H9 (cell line): Measurements from ENCODE around the gene MARCHF3. TPM values are rescaled to one million over a fixed set of nuclear protein-coding genes. Genes with fewer than 3 reads are reported as not detected.

Source experiments
- DNase-seq: peaks from one replicate; pipeline ENCODE4 v3.0.0-alpha.2; 2017
- H2AFZ ChIP-seq: one replicate; pipeline ENCODE4 v1.6.1; 2013; ENCODE audit warnings: mild to moderate bottlenecking, low read length, control low read depth, moderate library complexity
- H2AK5ac ChIP-seq: 2 replicates; pipeline ENCODE4 v1.6.1; 2013; ENCODE audit warnings: low read length, control low read depth, mixed read lengths; ENCODE audit not compliant: insufficient read length
- H2BK120ac ChIP-seq: one replicate; pipeline ENCODE4 v1.6.1; 2013; ENCODE audit warnings: low read depth, mild to moderate bottlenecking, low read length, control low read depth, inconsistent platforms; ENCODE audit not compliant: poor library complexity, severe bottlenecking
- H2BK12ac ChIP-seq: 2 replicates; pipeline ENCODE4 v1.6.1; 2013; ENCODE audit warnings: low read length, control low read depth, mixed read lengths, low read depth; ENCODE audit not compliant: insufficient read length
- H2BK15ac ChIP-seq: 2 replicates; pipeline ENCODE4 v1.6.1; 2013; ENCODE audit warnings: low read depth, low read length, control low read depth
- H2BK20ac ChIP-seq: one replicate; pipeline ENCODE4 v1.6.1; 2013; ENCODE audit warnings: low read depth, mild to moderate bottlenecking, low read length, control low read depth, inconsistent platforms; ENCODE audit not compliant: poor library complexity, severe bottlenecking
- H2BK5ac ChIP-seq: 2 replicates; pipeline ENCODE4 v1.6.1; 2013; ENCODE audit warnings: low read length, control low read depth, mixed read lengths; ENCODE audit not compliant: insufficient read length
- H3K14ac ChIP-seq: 2 replicates; pipeline ENCODE4 v1.6.1; 2013; ENCODE audit warnings: low read length, control low read depth; ENCODE audit not compliant: insufficient read depth
- H3K18ac ChIP-seq: 2 replicates; pipeline ENCODE4 v1.6.1; 2013; ENCODE audit warnings: low read depth, mild to moderate bottlenecking, mixed read lengths, low read length, control low read depth; ENCODE audit not compliant: insufficient read length
- H3K23ac ChIP-seq: 2 replicates; pipeline ENCODE4 v1.6.1; 2013; ENCODE audit warnings: low read length, control low read depth, mixed read lengths, low read depth; ENCODE audit not compliant: insufficient read length
- H3K23me2 ChIP-seq: 2 replicates; pipeline ENCODE4 v1.6.1; 2013; ENCODE audit warnings: low read depth, mild to moderate bottlenecking, mixed read lengths, low read length, control low read depth; ENCODE audit not compliant: insufficient read length, poor library complexity, severe bottlenecking
- H3K27ac ChIP-seq: 2 replicates; pipeline ENCODE4 v1.5.1; 2013; ENCODE audit warnings: low read length, control low read depth, mixed read lengths, low read depth; ENCODE audit not compliant: insufficient read length
- H3K27me3 ChIP-seq: 2 replicates; pipeline ENCODE4 v1.6.1; 2013; ENCODE audit warnings: low read length, control low read depth, inconsistent platforms; ENCODE audit not compliant: insufficient read depth
- H3K4ac ChIP-seq: 2 replicates; pipeline ENCODE4 v1.6.1; 2013; ENCODE audit warnings: low read depth, mild to moderate bottlenecking, control low read depth, inconsistent platforms, low read length, moderate library complexity
- H3K4me1 ChIP-seq: 2 replicates; pipeline ENCODE4 v1.6.1; 2013; ENCODE audit warnings: low read length, control low read depth, inconsistent platforms; ENCODE audit not compliant: insufficient read depth
- H3K4me2 ChIP-seq: 2 replicates; pipeline ENCODE4 v1.6.1; 2013; ENCODE audit warnings: low read length, control low read depth, mixed read lengths; ENCODE audit not compliant: insufficient read length, insufficient read depth
- H3K56ac ChIP-seq: 2 replicates; pipeline ENCODE4 v1.6.1; 2013; ENCODE audit warnings: low read depth, mild to moderate bottlenecking, mixed read lengths, low read length, control low read depth; ENCODE audit not compliant: insufficient read length
- H3K79me1 ChIP-seq: 2 replicates; pipeline ENCODE4 v1.6.1; 2013; ENCODE audit warnings: low read depth, mild to moderate bottlenecking, moderate library complexity, low read length, control low read depth, inconsistent platforms; ENCODE audit not compliant: insufficient read depth, poor library complexity, severe bottlenecking
- H3K79me2 ChIP-seq: 2 replicates; pipeline ENCODE4 v1.6.1; 2013; ENCODE audit warnings: low read length, control low read depth, inconsistent platforms; ENCODE audit not compliant: insufficient read depth
- H3K9ac ChIP-seq: 2 replicates; pipeline ENCODE4 v1.6.1; 2013; ENCODE audit warnings: low read length, control low read depth, mixed read lengths; ENCODE audit not compliant: insufficient read length; ENCODE audit errors: extremely low read depth
- H3K9me3 ChIP-seq: one replicate; pipeline ENCODE4 v1.6.1; 2013; ENCODE audit warnings: low read depth, low read length, inconsistent platforms; ENCODE audit not compliant: control insufficient read depth
- H3T11ph ChIP-seq: one replicate; pipeline ENCODE4 v1.6.1; 2013; ENCODE audit warnings: mild to moderate bottlenecking, low read length, control low read depth, inconsistent platforms
- H4K20me1 ChIP-seq: one replicate; pipeline ENCODE4 v1.6.1; 2013; ENCODE audit not compliant: control insufficient read depth, insufficient read length, insufficient read depth
- H4K5ac ChIP-seq: 2 replicates; pipeline ENCODE4 v1.6.1; 2013; ENCODE audit warnings: low read depth, mild to moderate bottlenecking, mixed read lengths, low read length, control low read depth; ENCODE audit not compliant: insufficient read length
- H4K8ac ChIP-seq: replicated peaks from 2 replicates; pipeline ENCODE4 v1.6.1; 2013; ENCODE audit warnings: low read length, control low read depth, mixed read lengths, low read depth; ENCODE audit not compliant: insufficient read length
- H4K91ac ChIP-seq: 2 replicates; pipeline ENCODE4 v1.6.1; 2013; ENCODE audit warnings: low read depth, mild to moderate bottlenecking, moderate library complexity, mixed read lengths, low read length, control low read depth; ENCODE audit not compliant: insufficient read length
- H3K27ac Mint-ChIP-seq, 3 experiments: 2 replicates in 2 of 3; 3 replicates in 1 of 3; pipeline ENCODE4 v1.8.0; 2020 to 2021; ENCODE audit warnings: mixed read lengths in 3 of 3, mild to moderate bottlenecking in 1 of 3, moderate library complexity in 1 of 3
- H3K27me3 Mint-ChIP-seq: 2 replicates; pipeline ENCODE4 v1.8.0; 2021; ENCODE audit warnings: low read depth, mild to moderate bottlenecking, moderate library complexity, mixed read lengths
- H3K36me3 Mint-ChIP-seq, 3 experiments: 2 replicates in 2 of 3; 3 replicates in 1 of 3; pipeline ENCODE4 v1.8.0; 2020 to 2021; ENCODE audit warnings: low read depth in 3 of 3, mixed read lengths in 3 of 3; ENCODE audit not compliant: insufficient read depth in 1 of 3
- H3K4me1 Mint-ChIP-seq, 2 experiments: 2 replicates each; pipeline ENCODE4 v1.8.0; 2020; ENCODE audit warnings: mixed read lengths in 2 of 2
- H3K4me3 Mint-ChIP-seq, 2 experiments: 2 replicates in 1 of 2; 3 replicates in 1 of 2; pipeline ENCODE4 v1.8.0; 2020 to 2021; ENCODE audit warnings: mild to moderate bottlenecking in 2 of 2, mixed read lengths in 2 of 2, moderate library complexity in 1 of 2
- H3K9me3 Mint-ChIP-seq, 2 experiments: 2 replicates in 1 of 2; 3 replicates in 1 of 2; pipeline ENCODE4 v1.8.0; 2020; ENCODE audit warnings: mild to moderate bottlenecking in 2 of 2, mixed read lengths in 2 of 2, moderate library complexity in 1 of 2
- CTCF ChIP-seq: fragments of 200-600 bp; sonication (generic); conservative IDR thresholded peaks from 3 replicates; pipeline ENCODE4 v1.8.0; 2021; ENCODE audit warnings: antibody characterized with exemption, mild to moderate bottlenecking
- WGBS: extraction: QIAGEN DNeasy Blood & Tissue Kit; methylation state at CpG from one replicate; pipeline ENCODE4 v1.1.7; 2013; ENCODE audit warnings: missing lambda C conversion rate, low lambda C conversion rate, mixed read lengths; ENCODE audit not compliant: insufficient read length; ENCODE audit errors: extremely low coverage; 5-methylcytosine and 5-hydroxymethylcytosine counted together
- total RNA-seq: library from RNA; stranded (reverse); gene quantifications from 2 replicates; pipeline ENCODE4 v1.2.1, GENCODE V29; 2021

Gene MARCHF3
- total RNA-seq, 1 experiment from 2014 or later: 17.7 TPM

- H3K4ac ChIP-seq: no peak overlapping the region
Measured at GRCh38 chr5:126927429-126927828, 102.9 kb downstream of the MARCHF3 start.

More at GRCh38 chr5:126927429-126927828, 102.9 kb downstream of the MARCHF3 start:
- peaks cover 14 to 21% of the 10 kb centered on the region in 2 experiments for H3K4me1 Mint-ChIP-seq
- Histone ChIP-seq H2BK5ac (no peak overlapping the region), H3K4me1 (no peaks in the 10 kb centered on the region; the same call in 1 of the 2 replicates), H3K23ac (no peak overlapping the region), H2BK20ac (no peak overlapping the region), H3K56ac (no peak overlapping the region), H2AK5ac (no peak overlapping the region), H3T11ph (no peak overlapping the region), H2BK12ac (no peak overlapping the region), H3K27me3 (no peaks in the 10 kb centered on the region), H3K4me2 (no peak overlapping the region), H4K91ac (no peak overlapping the region), H3K27ac (no peak overlapping the region), H3K18ac (no peak overlapping the region), H2BK15ac (no peak overlapping the region), H3K9ac (no peak overlapping the region), H3K9me3 (no peaks in the 10 kb centered on the region), H4K5ac (no peak overlapping the region), H4K20me1 (no peaks in the 10 kb centered on the region), H4K8ac (no peak overlapping the region), H3K79me1 (no peaks in the 10 kb centered on the region), H3K14ac (no peak overlapping the region), H2AFZ (no peak overlapping the region), H2BK120ac (no peak overlapping the region), H3K79me2 (no peaks in the 10 kb centered on the region), H3K23me2 (no peaks in the 10 kb centered on the region)
- DNase-seq: no peak
- H3K36me3 Mint-ChIP-seq: no peaks in the 10 kb centered on the region
- H3K27ac Mint-ChIP-seq: no peak overlapping the region
- no peak for TF ChIP-seq CTCF
- H3K4me3 Mint-ChIP-seq: no peak overlapping the region
- no peaks in the 10 kb centered on the region for H3K9me3 Mint-ChIP-seq
- no peaks in the 10 kb centered on the region for H3K27me3 Mint-ChIP-seq
- no CpG with 5 or more reads among the region's 1 CpG for WGBS
